NCI-H2107 treated with DMSO at 0.1 percent for 48 hours (cell line): ENCODE data around the gene ARHGEF40.

Source experiments
- DNase-seq: peaks from one replicate; lab custom pipeline; 2025; ENCODE audit not compliant: unreplicated experiment; lab: John Stamatoyannopoulos, UW

Gene ARHGEF40

GRCh38 chr14:21058903-21059302, 11.2 kb upstream of the ARHGEF40 start:
- no peak for DNase-seq

- DNase-seq: no peak
Observed at GRCh38 chr14:21059842-21060613, 10.1 kb upstream of the ARHGEF40 start.

GRCh38 chr14:21060614-21061346, 9.3 kb upstream of the ARHGEF40 start:
- DNase-seq: no peak

GRCh38 chr14:21061347-21061668, 8.8 kb upstream of the ARHGEF40 start:
- DNase-seq: no peak

- DNase-seq: no peak
Observed at GRCh38 chr14:21063479-21063878, 6.6 kb upstream of the ARHGEF40 start.

- DNase-seq: peak; percentile 81
Observed at GRCh38 chr14:21066882-21067502, 3.1 kb upstream of the ARHGEF40 start.

- DNase-seq: peak; percentile 89
Observed at GRCh38 chr14:21068521-21069387, 1.4 kb upstream of the ARHGEF40 start.

GRCh38 chr14:21069388-21070082, 569 bp upstream of the ARHGEF40 start:
- DNase-seq: no peak

GRCh38 chr14:21070610-21071224, 613 bp downstream of the ARHGEF40 start:
- DNase-seq: peak; percentile 29

GRCh38 chr14:21071225-21072030, 1.3 kb downstream of the ARHGEF40 start:
- peak; percentile 74 for DNase-seq

- no peak for DNase-seq
Observed at GRCh38 chr14:21072031-21072473, 1.9 kb downstream of the ARHGEF40 start.

- no peak for DNase-seq
Observed at GRCh38 chr14:21072781-21073339, 2.8 kb downstream of the ARHGEF40 start.

GRCh38 chr14:21073921-21074320, 3.8 kb downstream of the ARHGEF40 start:
- DNase-seq: no peak

GRCh38 chr14:21074398-21075272, 4.5 kb downstream of the ARHGEF40 start:
- DNase-seq: no peak

GRCh38 chr14:21075719-21076437, 5.8 kb downstream of the ARHGEF40 start:
- DNase-seq: no peak

- DNase-seq: no peak
Observed at GRCh38 chr14:21077672-21078071, 7.6 kb downstream of the ARHGEF40 start.

GRCh38 chr14:21078287-21078686, 8.2 kb downstream of the ARHGEF40 start:
- no peak for DNase-seq
